Glomerular endothelial cell (primary cell): ENCODE results near the gene REEP1. TPM values are rescaled to one million over a fixed set of nuclear protein-coding genes. Genes with fewer than 3 reads are reported as not detected.
"Not testable (repeated sequence)": the region's sequence is repeated elsewhere in the genome, so short reads cannot be mapped to it uniquely, and the experiment has no call there.

Source experiments
- DNase-seq: peaks from one replicate; pipeline ENCODE4 v3.0.0-alpha.2; 2011; ENCODE audit warnings: low read depth, low spot score; ENCODE audit errors: extremely low read depth
- total RNA-seq: library from RNA; depleted of rRNA; stranded (reverse); fragments of >200 nt; gene quantifications from 2 replicates; pipeline ENCODE4 v1.2.3, GENCODE V29; 2015

REEP1 gene
- total RNA-seq, 1 donor from 2014 or later, result 0.06 TPM

DNA sequence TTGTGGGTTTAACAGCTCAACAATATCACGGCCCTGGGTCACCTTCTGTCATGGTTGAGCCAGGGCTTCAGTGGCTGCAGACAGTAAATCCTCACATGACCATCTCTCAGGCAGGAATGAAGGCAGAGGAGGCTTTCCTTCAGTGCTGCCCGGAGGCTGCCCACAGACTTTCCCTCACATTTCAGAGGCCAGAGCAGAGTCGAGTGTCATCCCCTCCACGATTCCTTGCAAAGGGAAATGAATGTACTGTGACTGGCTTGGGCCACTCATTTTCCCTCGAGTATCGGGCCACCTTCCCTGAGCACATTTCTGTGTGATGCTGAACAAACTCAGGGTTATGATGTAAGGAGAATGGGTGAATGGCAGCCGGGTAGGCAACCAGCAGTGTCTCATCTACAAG, 10.0 kb upstream of the REEP1 start:
- no peak for DNase-seq

DNA sequence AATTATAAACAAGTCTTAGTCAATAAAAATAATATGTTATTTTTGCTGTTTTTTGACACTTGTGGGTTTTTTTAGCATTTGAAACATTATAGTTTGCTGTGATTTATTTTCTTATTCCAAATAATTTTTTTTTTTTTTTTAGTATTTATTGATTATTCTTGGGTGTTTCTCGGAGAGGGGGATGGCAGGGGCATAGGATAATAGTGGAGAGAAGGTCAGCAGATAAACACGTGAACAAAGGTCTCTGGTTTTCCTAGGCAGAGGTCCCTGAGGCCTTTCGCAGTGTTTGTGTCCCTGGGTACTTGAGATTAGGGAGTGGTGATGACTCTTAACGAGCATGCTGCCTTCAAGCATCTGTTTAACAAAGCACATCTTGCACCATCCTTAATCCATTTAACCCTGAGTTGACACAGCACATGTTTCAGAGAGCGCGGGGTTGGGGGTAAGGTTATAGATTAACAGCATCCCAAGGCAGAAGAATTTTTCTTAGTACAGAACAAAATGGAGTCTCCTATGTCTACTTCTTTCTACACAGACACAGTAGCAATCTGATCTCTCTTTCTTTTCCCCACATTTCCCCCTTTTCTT, 8.5 kb upstream of the REEP1 start:
- DNase-seq, result not testable (repeated sequence)

DNA sequence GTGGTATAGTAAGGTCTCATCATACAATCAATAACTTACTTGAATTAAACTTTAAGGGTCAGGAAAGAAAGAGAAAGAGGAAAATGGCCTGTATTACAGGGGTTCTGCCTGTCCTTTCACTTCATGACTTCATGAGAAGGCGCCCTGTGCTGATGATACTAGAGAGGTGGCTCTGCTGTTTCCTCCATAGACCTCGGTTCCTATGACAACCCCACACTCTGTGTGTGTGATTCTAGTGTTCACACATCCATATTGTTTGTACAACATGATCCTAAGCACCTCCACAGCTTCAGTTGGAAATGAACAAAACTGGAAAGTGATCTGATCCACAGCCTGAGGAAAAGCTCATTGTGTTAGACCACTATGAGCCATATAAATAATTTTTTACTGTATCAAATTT, 7.0 kb upstream of the REEP1 start:
- no peak for DNase-seq

DNA sequence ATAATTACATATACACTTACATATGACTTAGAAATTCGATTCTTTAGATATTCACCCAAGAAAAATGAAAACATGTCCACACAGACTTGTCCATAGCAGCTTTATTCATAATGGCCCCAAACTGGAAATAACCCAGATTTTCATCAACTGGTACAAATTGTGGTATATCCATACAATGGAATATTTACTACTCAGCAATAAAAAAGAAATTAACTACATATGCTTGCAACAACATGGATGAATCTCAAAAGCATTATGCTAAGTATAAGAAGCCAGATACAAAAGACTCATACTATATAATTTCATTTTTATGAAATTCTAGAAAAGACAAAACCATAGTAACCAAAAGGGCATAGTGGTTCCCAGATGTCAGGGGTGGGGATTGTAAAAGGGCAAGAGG, 5.1 kb upstream of the REEP1 start:
- no peak for DNase-seq

DNA sequence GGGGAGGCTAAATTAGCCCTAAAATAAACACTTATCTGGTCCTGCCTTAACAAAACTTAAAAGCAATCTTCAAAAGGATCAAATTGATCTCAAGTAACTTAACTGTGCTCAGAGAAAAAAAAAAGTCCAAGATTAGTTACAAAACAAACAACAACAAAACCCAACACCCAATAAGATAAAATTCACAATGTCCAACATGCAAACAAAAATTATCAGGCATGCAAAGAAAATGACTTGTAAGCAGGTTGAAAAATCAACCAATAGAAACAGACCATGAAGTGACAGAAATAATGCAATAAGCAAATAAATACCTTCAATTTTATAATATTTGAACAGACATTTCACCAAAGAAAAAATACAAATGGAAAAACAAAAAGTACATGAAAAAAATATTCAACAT, 4.0 kb upstream of the REEP1 start:
- DNase-seq, result no peak

DNA sequence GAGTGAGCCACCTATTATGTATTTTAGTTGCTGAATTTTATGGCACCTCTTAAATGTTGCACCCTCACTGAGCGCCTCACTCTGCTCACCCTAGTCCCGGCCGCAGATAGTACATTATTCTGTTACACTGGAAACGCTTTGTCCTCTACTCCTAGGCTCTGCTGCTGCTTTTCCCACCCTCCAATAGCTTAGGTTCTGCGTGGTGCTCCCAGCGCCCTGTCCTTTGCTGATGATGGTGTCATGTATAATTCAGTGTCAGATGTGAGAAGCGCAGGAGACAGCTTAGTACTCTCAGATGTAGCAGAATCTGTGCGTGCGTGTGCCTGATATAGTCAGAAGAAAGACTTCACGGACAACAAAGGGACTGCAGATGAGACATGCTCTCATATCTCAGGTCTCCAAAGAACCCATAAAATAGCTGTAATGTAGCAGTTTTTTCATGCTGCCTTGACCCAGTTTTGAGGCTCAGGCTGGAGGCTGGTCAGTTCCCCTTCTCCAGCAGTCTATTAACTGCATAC, 1.4 kb upstream of the REEP1 start:
- no peak for DNase-seq

DNA sequence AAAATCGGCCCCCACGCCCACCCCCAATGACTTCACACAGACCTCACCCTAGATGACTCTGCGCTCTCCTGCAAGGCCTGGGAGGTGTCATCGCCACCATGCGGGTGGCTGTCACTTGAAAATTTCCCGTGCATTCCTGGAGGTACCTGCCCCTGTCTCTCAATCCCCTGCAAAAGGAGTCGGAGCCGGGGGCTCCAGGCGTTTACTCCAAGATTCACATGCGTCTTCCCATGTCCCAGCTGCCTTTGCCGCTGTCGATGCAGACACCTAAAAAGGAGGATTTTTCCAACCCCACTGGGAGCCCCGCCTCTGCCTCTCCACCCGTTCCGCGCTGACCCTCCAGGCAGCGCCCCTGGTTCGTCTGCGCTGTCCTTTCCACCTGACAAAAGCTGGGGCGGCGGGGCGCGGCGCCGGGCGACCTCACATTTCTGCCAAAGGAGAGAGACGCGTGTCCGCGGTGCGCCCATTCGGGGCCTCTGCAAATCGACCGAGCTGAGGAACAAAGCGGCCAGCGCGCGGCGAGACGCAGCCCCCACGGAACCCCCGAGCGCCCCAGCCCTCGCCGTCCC, 667 bp downstream of the REEP1 start:
- no peak for DNase-seq

DNA sequence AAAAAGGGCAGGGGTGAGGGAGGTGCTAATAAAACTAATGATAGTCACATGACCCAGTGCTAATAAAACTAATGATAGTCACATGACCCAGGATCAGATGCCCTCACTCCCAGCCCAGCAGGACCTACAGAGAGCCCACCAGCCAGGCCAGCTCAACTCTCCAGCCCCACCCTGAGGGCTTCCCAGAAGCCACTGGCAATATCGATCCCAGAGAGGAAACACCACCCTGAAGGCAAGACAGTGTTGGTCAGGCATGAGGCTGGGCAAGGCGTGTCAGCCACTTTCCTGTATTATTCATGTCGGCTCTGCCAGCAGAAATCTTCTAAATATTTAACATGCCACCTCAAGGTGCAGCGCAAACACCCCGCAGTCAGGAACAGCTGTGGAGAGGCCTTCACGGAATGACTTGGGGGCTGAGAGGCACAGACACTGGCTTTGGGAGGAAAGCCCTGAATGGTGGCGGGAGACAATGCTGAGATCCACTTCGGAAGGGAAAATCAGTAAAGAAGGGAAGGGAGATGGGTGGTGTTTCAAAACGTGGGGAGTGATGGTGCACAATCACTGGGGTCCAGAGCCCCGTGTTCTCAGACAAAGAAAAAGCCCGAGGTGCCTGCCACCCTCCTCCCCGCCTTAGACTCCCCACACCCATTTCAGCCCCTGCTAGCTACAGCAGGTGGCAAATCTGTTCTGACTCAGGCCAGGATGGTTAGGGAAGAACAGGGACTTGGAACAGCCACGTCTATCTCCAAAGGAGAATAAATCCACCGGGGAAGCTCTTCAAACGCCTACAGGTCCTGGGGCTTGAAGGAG, 1.4 kb downstream of the REEP1 start:
- DNase-seq, result no peak

DNA sequence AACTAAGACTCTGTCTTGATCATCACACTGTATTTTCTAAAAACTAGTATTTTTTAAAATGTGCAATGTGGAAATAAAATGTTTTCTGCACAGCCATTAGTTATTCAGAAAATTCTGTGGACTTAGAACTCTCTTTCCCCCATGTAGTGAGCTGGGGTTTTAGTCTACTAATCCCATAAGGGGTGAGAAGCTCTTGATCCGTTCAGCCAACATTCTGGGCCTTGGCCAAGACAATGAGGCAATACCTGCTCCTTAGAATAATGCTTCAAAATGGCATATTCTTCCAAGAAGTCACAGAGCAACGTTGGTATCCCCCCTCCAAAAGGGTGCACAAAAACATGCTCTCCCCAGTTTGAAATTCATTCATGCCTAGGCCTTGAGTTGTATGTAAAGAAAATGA, 4.0 kb downstream of the REEP1 start:
- DNase-seq, result no peak

DNA sequence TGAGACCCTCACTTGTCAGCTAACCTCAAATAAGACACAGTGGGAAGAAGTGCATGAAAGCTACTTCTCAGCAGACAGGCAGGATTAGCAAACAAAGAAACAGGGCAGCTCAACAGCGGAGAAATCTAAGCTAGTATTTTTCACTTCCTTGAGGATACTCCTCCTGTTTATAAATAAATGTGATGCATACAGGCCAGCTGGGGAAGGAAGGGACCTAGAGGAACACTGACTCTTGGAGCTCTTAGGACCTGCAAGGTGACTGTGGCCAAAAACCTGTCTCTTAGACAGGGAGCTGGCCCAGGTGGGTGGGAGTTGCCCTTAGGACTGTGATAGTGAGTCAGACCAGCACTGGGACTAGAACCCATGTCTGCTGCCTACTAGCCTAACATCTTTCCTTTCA, 4.8 kb downstream of the REEP1 start:
- no peak for DNase-seq

DNA sequence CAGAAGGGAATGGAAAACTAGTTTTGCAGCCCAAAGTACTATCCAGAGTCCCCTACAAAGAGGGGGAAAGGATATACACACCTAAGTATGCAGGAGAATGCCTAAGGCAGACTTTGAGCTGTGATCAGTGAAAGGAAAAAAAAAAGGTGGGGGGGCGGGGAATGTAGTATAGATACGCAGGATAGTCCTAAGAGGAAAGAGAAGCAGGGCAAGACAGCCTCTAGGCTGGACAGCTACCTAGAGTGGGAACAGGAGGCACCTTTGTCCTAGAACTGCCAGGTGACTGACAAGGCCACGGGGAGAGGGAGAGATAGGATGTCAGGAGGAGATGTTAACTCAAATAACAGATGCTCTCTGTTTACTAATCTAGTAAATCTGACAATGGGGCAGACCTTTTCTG, 6.0 kb downstream of the REEP1 start:
- no peak for DNase-seq

DNA sequence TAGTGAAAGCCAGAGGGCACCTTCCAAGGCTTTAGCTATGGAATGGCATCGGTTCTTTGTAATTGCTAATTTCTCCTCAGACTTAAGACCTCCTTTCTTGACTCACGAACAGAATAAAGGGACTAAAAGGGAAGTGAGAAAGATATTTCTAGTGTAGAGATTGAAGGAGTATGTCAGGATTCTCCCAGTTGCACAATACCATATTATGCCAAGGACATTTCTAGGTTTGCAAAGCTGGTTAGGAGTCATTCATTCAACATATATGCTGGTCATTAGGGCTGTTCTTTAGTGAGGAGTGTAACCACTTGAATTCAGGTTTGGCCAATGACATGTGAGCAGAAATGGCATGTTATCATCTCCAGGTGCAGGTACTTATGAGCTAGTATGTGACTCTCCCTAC, 7.4 kb downstream of the REEP1 start:
- no peak for DNase-seq

DNA sequence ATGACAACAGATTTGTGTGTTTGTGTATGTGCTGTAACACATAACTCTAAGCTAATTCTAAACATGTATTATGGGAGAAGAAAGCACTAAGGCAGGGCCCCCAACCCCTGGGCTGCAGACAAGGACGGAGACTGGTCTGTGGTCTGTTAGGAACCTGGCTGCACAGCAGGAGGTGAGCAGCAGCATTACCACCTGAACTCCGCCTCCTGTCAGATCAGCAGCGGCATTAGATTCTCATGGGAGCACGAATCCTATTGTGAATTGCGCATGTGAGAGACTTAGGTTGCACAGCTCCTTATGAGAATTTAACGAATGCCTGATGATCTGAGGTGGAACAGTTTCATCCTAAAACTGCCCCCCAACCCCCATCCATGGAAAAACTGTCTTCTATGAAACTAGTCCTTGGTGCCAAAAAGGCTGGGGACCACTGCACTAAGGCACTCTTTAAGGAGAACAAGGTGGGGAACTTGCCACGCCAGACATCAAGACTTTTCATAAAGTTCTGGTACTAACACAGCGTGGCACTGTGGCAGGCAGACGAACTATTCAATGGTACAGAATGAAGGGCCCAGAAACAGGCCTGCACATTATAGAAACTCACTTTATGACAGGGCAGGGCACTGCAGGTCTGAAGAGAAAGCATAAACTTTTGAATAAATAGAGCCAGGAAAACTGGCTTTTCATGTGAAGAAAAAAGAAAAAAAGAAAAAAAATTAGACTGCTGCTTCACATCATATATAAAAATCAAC, 14.0 kb downstream of the REEP1 start:
- DNase-seq, result no peak

DNA sequence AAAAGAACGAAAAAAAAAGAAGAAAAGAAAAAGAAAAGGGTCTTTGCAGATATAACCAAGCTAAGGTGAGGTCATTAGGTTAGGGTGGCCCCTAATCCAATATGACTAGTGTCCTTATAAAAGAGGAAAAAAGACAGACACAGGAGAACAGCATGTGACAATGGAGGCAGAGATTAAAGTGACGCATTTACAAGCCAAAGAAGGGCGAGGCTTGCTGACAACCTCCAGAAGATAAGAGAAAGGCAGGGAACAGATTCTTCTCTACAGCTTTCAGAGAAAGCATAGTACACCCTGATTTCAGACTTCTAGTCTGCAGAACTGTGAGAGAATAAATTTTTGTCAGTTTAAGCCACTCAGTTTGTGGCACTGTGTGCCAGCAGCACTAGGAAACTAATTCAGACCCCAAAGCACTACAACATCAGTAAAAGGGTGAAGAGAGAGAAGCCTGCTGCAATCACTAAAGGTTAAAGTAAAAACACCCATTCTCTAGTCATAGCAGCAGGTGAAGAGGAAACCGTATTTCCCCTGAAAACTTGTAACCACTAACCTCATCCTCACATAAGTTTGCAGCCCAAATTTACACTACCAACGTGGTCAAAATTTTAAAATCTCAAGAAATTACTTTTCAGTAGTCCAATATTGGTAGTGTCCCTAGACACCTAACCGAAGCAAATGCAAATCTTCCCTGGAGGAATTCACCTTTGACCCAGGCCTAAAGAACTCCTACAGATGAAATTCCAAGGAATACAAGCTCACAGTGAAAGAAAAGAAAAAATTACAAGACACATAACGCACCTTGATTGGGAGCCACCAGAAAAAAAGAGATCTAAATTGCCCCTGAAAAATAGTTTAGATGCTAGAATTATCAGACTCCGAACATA, 17.5 kb downstream of the REEP1 start:
- DNase-seq, result no peak

DNA sequence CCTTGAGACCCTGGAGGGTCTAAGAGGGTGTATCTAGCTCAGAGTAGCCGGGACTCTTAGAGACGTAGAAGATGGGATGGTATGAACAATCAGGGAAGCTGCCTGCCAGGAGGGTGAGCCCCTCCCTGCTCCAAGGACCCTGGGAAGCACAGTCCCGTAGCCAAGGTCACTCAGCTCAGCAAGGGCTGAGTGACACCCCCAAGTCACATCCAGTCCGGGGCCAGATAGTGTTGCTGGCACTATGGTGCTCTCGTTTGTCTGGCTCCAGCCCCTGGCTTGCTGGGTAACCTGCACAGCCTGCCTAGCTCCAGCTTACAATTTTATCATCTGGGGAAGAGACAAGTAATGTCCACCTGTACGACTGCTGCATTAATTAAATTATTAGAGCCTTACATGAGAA, 22.3 kb downstream of the REEP1 start:
- DNase-seq, result no peak

DNA sequence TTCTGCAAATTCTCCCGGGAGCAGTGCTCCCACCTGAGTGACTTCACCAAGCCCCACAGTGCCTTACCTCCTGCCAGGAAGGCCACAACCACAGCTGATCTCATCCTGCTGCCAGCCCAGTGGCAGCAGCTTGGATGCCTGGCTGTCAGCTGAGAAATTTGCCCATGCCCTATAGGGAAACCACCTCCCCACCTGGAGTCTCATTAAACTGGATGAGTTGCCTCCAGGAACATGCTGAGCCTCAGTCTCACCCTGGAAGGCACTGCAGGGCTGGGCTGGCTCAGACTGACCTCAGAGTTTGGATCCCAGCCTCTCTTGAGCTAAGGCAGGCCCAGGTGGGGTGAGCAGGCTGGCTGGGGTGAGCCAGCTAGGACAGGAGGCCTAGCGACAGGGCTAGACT, 23.3 kb downstream of the REEP1 start:
- no peak for DNase-seq

DNA sequence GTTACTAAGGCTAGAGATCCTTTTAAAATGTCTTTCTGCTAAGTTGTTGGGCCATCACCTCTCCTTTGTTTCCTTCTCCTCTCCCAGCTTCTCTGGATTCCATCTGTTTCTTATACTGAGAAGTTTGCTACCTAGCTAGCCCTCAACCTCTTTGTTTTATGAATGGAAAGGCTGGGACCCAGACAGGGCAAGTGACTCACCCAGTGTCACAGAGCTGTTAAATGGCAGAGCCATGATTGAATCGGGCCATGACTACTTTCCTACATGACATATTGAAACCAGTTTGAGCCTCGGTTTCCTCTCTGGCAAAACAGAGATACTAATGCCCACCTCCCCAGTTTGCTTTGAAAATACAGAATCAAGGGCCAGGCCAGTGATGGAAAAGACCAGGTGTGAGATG, 24.1 kb downstream of the REEP1 start:
- DNase-seq, result no peak

DNA sequence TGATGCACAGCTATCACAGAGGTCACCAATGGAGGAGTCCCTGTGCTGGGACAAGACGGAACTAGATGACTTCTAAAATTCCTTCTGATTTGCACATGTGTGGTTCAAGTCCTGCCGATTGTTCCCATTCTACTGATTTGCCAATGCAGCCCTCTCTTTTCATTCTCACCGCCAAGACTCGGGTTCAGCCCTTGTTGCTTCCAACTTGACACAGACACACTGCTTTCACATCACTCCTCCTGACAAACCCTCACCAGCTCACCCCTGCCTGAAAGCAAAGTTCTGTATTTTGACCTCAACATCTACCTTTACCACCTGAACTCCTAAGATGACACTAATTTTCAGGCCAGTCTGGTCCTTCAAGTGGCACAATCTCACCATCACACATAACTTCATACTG, 25.5 kb downstream of the REEP1 start:
- no peak for DNase-seq

DNA sequence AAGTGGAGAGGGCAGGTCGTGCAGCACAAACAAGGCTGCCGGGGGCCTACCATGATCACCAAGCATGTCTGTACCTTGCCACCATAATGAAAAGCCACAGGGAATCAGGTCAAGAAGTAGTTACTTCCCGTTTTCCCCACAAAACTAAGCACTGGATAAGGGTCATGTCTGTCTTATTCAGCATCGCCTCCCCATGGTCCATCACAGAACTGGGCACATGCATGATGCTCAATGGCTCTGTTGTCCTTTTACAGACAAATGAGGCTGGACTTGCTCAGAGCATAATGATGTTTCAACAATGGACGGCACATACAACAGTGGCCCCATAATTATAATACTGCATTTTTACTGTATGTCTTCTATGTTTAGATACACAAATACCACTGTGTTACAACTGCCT, 27.5 kb downstream of the REEP1 start:
- no peak for DNase-seq

DNA sequence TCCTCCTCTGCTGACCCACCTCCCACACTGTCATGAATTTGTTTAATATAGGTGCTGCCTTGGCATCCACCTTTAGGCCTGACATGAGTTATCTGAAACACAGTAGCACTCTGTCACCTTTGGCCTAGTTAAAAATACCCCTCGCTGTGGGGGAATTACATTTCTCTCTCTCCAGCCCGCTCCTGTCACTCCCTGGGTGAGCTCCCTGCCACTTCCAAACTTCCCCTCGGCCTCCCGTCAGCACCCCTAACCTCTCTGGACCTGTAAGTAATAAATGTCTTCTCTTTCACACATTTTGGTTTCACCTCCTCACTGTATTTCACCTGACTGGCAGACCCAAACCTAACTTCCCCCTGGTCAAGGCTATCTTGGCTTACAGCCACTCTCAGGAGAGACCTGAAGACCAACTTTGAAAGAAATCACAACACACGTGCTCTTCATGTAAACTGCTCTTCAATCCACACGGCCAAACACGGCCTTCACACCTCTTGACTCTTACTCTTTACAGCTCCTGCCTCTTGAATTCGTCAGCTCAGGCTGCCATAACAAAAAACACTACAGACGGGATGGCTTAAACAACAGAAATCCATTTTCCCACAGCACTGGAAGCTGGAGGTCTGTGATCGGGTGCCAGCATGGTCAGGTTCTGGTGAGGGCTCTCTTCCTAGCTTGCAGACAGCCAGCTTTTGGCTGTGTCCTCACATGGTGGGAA, 28.3 kb downstream of the REEP1 start:
- no peak for DNase-seq
